ENCODE measurements around the gene ST6GALNAC6.

Gene ST6GALNAC6

DNA sequence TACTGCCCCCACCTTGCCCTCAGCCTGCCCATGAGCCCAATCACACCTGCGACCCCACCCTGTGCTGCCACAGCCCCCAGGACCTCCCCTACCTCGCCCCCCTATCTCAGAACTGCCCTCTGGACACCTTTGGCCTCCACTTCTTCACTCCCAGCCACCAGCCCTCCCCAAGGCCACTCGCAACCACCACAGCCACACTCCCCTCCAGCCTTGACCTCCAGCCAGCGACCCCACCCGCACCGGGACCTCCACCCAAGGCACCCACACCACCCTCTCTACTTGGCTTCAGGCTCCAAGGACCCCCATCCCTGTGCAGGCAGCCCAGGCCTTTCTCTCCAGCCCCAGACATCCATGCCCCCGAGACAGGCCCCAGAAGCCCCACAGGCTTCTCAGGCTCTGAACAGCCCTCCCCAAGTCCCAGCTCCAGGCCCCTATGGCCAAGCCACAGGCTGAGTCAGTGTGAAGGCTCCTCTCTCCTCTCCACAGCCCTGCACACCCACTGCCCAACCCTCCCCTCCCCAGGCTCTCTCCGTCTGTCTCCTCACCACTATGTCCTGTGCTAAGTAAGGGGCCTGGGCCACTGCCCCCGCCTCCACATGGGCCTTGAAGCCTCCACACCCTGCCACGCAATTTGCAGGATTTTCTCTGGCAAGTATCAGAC is 24.0 kb downstream of the ST6GALNAC6 start:
- H3K27ac ChIP-seq, result no peak overlapping the region
- TF ChIP-seq ZFX (IDR thresholded peaks at IDR 0.05; ENCODE audit: borderline replicate concordance) (no peak), CTCF (IDR thresholded peaks at IDR 0.05) (no peak)

- TF ChIP-seq CTCF (IDR thresholded peaks at IDR 0.05), result no peak
- TF ChIP-seq ZFX (IDR thresholded peaks at IDR 0.05; ENCODE audit: borderline replicate concordance), result no peak
Observed at GRCh38 chr9:127874301-127875221, 24.8 kb downstream of the ST6GALNAC6 start.

GRCh38 chr9:127873886-127874285 is 25.5 kb downstream of the ST6GALNAC6 start:
- no peak overlapping the region for H3K27ac ChIP-seq
- no peak for TF ChIP-seq ZFX (IDR thresholded peaks at IDR 0.05; ENCODE audit: borderline replicate concordance)
- TF ChIP-seq CTCF (IDR thresholded peaks at IDR 0.05), result no peak

More at GRCh38 chr9:127874301-127875221, 24.8 kb downstream of the ST6GALNAC6 start:
- H3K27ac ChIP-seq, result no peak overlapping the region

GRCh38 chr9:127873223-127873691 is 26.1 kb downstream of the ST6GALNAC6 start:
- no peak overlapping the region for H3K27ac ChIP-seq
- TF ChIP-seq CTCF (IDR thresholded peaks at IDR 0.05) (no peak), ZFX (IDR thresholded peaks at IDR 0.05; ENCODE audit: borderline replicate concordance) (no peak)

GRCh38 chr9:127872369-127873222 is 26.8 kb downstream of the ST6GALNAC6 start:
- TF ChIP-seq CTCF (IDR thresholded peaks at IDR 0.05), result no peak
- TF ChIP-seq ZFX (IDR thresholded peaks at IDR 0.05; ENCODE audit: borderline replicate concordance), result no peak
- no peak overlapping the region for H3K27ac ChIP-seq

GRCh38 chr9:127871531-127871930 is 27.9 kb downstream of the ST6GALNAC6 start:
- TF ChIP-seq ZFX (IDR thresholded peaks at IDR 0.05; ENCODE audit: borderline replicate concordance), result no peak
- no peak for TF ChIP-seq CTCF (IDR thresholded peaks at IDR 0.05)
- H3K27ac ChIP-seq, result no peak overlapping the region

Data from 22Rv1 (cell line).